Suprapubic skin (tissue), 4 donors: ENCODE results near the gene KCNG2. TPM values are rescaled to one million over a fixed set of nuclear protein-coding genes. Genes with fewer than 3 reads are reported as not detected.

Experiments used
- DNase-seq, 2 donors: peaks; one replicate each; pipeline ENCODE4 v3.0.0-alpha.2; 2019; ENCODE audit warnings: low spot score in 2 of 2
- H3K27ac ChIP-seq: fragments of 200-600 bp; sonication (generic); one replicate; pipeline ENCODE4 v1.5.1; 2019
- H3K27me3 ChIP-seq: fragments of 200-600 bp; sonication (generic); one replicate; pipeline ENCODE4 v1.5.1; 2019
- H3K36me3 ChIP-seq: fragments of 200-600 bp; sonication (generic); one replicate; pipeline ENCODE4 v1.5.1; 2019
- H3K4me1 ChIP-seq: fragments of 200-600 bp; sonication (generic); one replicate; pipeline ENCODE4 v1.5.1; 2019
- H3K4me3 ChIP-seq: fragments of 200-600 bp; sonication (generic); one replicate; pipeline ENCODE4 v1.5.1; 2019; ENCODE audit warnings: mild to moderate bottlenecking
- H3K9me3 ChIP-seq: fragments of 200-600 bp; sonication (generic); one replicate; pipeline ENCODE4 v1.5.1; 2019
- EP300 ChIP-seq: sonication (generic); formaldehyde crosslinking; IDR thresholded peaks from one replicate; pipeline ENCODE4 v1.6.1; 2017; ENCODE audit warnings: antibody characterized with exemption
- POLR2A ChIP-seq, 2 donors: fragments of 450-650 bp; IDR thresholded peaks; one replicate each; pipeline ENCODE4 v1.6.1; 2017; ENCODE audit warnings: antibody characterized with exemption in 2 of 2, mild to moderate bottlenecking in 2 of 2, moderate library complexity in 2 of 2
- POLR2AphosphoS5 ChIP-seq, 3 donors: sonication (generic); formaldehyde crosslinking; IDR thresholded peaks; one replicate each; pipeline ENCODE4 v1.6.1; 2017; ENCODE audit warnings: antibody characterized with exemption in 3 of 3
- WGBS: methylation state at CpG from one replicate; pipeline ENCODE4 v1.1.5; 2018; 5-methylcytosine and 5-hydroxymethylcytosine counted together
- total RNA-seq, 4 donors: library from RNA; depleted of rRNA; stranded (reverse); fragments of >200 nt; gene quantifications; one replicate each; pipeline ENCODE4 v1.1.0, GENCODE V29; 2016
- TF ChIP-seq, protein P1 (sequence below), 2 donors: fragments of 200-600 bp in 1 of 2; fragments of 450-650 bp in 1 of 2; sonication (generic) in 1 of 2; IDR thresholded peaks; one replicate each; pipeline ENCODE4 v1.5.1; 2016 to 2019; ENCODE audit warnings: antibody characterized with exemption in 2 of 2, mild to moderate bottlenecking in 1 of 2, moderate library complexity in 1 of 2

Gene KCNG2
- total RNA-seq, 4 donors from 2014 or later: not detected

DNA sequence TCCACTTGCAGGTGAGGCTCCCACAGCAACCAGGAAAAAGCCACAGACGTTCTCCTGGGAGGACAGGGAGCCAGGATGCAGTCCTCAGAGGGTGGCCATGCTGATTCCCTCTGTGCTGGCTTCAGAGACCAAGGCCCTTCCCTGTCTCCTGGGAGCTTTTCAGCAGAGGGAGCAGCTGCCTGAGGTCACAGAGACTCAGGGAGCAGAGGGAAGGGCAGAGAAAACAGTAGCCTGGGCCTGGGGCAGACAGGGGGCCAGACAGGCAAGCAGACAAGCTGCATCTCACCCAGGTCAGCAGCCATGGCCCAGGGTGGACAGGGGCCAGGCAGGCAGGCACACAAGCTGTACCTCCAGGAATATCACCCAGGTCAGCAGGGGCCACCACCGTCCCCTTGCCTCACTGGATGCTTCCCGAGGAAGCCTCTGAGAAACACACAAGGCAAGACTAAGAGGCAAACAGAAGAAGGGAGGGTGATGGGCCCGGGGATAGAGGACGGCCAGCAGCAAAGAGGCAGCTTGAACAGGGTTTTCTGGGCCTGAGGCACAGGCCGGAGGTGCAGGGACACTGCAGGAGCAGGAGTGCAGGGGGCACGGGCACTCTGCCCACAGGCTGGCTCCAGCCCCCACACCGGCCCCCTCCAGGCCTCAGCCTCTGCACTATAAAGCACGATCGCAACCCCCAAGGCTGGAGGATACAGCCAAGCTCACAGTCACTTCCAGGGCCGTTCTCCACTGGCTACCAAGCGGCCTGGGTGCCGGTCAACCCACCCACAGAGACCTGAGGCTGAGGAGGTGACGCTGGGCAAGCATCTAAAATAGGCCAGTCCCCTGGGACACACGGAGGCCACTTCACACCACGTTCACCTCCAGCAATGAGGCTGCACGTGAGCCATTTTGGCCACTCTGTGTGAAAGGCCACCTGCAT is 147.6 kb downstream of the KCNG2 start:
- Histone ChIP-seq H3K27me3 (no peaks in the 10 kb centered on the region), H3K36me3 (peaks cover 24% of the 10 kb centered on the region), H3K4me3 (no peak overlapping the region), H3K4me1 (peaks cover 95% of the 10 kb centered on the region), H3K9me3 (no peaks in the 10 kb centered on the region), H3K27ac (peak overlapping the region; percentile 31)
- TF ChIP-seq POLR2A (IDR thresholded peaks at IDR 0.05): no peak
- TF ChIP-seq EP300: no peak
- TF ChIP-seq, protein P1, sequence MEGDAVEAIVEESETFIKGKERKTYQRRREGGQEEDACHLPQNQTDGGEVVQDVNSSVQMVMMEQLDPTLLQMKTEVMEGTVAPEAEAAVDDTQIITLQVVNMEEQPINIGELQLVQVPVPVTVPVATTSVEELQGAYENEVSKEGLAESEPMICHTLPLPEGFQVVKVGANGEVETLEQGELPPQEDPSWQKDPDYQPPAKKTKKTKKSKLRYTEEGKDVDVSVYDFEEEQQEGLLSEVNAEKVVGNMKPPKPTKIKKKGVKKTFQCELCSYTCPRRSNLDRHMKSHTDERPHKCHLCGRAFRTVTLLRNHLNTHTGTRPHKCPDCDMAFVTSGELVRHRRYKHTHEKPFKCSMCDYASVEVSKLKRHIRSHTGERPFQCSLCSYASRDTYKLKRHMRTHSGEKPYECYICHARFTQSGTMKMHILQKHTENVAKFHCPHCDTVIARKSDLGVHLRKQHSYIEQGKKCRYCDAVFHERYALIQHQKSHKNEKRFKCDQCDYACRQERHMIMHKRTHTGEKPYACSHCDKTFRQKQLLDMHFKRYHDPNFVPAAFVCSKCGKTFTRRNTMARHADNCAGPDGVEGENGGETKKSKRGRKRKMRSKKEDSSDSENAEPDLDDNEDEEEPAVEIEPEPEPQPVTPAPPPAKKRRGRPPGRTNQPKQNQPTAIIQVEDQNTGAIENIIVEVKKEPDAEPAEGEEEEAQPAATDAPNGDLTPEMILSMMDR (IDR thresholded peaks at IDR 0.05): no peak
- no peak for TF ChIP-seq POLR2AphosphoS5 (IDR thresholded peaks at IDR 0.05)
- WGBS: 87% methylated on average over 12 of the region's 17 CpGs
- peak; percentile 50 to 52 for DNase-seq

DNA sequence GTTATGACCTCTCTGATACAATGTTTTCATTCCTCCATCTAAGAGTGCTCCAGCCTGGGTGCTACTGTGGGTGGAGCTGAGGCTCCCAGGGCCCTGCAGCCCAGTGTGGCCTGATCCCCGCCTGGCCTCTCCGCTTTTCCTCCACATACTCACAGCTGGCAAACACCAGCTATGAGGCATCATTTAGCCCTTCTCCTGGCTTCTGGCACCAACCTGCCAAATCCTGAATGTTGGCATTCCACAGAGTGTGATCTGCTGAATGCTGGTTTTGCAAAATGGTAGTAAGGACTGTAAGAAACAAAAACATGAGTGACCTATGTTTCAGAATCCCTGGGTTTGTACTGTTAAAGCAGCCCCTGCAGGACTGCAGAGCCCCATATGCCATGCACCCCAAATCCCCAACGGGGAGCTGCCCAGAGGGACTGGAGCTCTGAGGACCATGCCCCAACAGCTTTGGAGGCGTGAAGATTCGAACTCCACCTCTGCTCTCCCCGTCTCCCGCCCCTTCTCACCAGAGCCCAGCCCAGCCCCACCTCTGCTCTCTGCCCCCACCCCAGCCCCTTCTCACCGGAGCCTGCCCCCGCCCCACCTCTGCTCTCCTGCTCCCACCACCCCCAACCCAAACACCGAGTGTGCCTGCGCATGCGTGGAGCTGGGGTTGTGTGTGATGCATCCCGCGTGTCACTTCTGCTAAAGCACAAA is 149.5 kb downstream of the KCNG2 start:
- H3K4me1 ChIP-seq: peaks cover 89% of the 10 kb centered on the region
- peaks cover 8% of the 10 kb centered on the region for H3K36me3 ChIP-seq
- 74% methylated on average over 14 of the region's 14 CpGs for WGBS
- no peaks in the 10 kb centered on the region for H3K27me3 ChIP-seq
- no peak overlapping the region for H3K4me3 ChIP-seq
- no peaks in the 10 kb centered on the region for H3K9me3 ChIP-seq
- H3K27ac ChIP-seq: peak overlapping the region; percentile 63
- peak; percentile 61 to 76 for DNase-seq
- TF ChIP-seq POLR2A (IDR thresholded peaks at IDR 0.05) (no peak), POLR2AphosphoS5 (IDR thresholded peaks at IDR 0.05) (no peak), EP300 (no peak)
- TF ChIP-seq, protein P1 (IDR thresholded peaks at IDR 0.05): no peak

DNA sequence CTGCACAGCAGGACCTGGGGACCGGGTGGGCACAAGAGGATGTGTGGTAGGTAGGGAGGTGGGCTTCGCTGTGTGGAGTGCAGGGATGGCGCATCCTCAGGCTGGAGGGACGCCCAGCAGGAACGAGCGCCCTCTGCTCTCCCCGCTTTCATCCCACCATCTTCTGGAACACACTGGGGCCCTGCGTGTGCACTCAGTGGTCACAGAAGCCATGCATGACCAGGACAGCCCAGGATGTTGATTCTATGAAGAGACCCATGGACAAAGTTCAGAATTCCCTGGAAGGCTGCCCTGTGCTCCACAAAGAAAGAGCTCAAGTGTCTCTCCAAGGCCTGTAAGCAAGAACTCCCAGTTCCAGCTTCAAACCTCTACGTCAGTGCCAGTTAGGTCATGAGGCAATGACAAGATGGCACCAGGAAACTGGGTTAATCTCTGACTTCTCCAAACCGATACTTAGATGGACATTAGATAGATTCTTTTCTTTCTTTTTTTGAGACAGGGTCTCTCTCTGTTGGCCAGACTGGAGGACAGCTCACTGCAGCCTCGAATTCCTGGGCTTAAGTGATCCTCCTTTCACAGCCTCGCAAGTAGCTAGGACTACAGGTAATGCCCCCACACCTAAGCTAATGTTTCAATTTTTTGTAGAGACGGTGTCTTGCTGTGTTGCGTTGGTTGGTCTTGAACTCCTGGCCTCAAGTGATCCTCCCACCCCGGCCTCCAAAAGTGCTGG is 150.3 kb downstream of the KCNG2 start:
- 96% methylated on average over 14 of the region's 15 CpGs for WGBS
- peak overlapping the region; percentile 37 for H3K27ac ChIP-seq

DNA sequence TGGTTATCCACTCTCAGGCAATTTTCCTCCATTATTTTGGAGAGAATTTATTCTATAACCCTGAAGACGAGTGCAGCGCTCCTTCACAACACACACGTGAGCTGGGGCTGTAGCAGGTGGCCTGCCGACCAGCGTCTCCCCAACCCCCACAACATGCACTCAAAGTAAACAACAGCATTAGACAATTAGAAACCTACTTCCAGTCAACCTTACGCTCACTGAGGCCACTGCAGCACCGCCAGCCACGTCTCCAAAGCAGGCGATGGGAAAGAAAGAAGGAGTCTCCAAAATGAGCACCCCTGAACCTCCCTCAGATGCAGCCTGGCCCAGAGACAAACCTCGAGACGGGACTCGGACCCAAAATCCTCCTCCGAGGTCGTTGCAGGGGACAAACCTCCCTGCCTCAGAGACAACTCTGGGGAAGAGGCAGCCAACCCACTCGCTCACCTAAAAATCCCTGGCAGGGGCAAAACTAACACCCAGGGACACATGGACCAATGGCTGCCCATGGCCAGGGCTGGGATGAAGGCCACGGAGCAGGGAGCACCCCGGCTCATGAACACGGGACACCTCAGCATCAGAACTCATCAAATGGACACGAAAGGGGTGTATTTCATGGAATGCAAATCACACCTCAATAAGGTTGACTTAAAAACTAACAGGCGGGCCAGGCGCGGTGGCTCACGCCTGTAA is 151.1 kb downstream of the KCNG2 start:
- WGBS: 88% methylated on average over 19 of the region's 23 CpGs
- TF ChIP-seq, protein P1 (IDR thresholded peaks at IDR 0.05): no peak
- TF ChIP-seq EP300 (no peak), POLR2A (IDR thresholded peaks at IDR 0.05) (no peak), POLR2AphosphoS5 (IDR thresholded peaks at IDR 0.05) (no peak)
- Histone ChIP-seq H3K27ac (peak overlapping the region; percentile 4), H3K27me3 (no peaks in the 10 kb centered on the region), H3K4me3 (peak overlapping the region; percentile 99), H3K36me3 (peaks cover 3% of the 10 kb centered on the region), H3K9me3 (no peaks in the 10 kb centered on the region), H3K4me1 (peaks cover 79% of the 10 kb centered on the region)
- peak; percentile 53 for DNase-seq

More for the DNA sequence above, 150.3 kb downstream of the KCNG2 start:
- Histone ChIP-seq H3K4me1 (peaks cover 87% of the 10 kb centered on the region), H3K4me3 (no peak overlapping the region), H3K36me3 (peaks cover 3% of the 10 kb centered on the region), H3K9me3 (no peaks in the 10 kb centered on the region), H3K27me3 (no peaks in the 10 kb centered on the region)
- DNase-seq: peak; percentile 40 to 72
- TF ChIP-seq EP300 (no peak), POLR2A (IDR thresholded peaks at IDR 0.05) (no peak), POLR2AphosphoS5 (IDR thresholded peaks at IDR 0.05) (no peak)
- TF ChIP-seq, protein P1 (IDR thresholded peaks at IDR 0.05): no peak

Other genes starting within 250 kb of the KCNG2 start
- 10 to 100 TPM; 18.6 to 35.3 (median 27.4) TPM for gene CTDP1, start 118.1 kb upstream of the KCNG2 start, total RNA-seq
- gene SLC66A2, start 153.7 kb downstream of the KCNG2 start, total RNA-seq: 10 to 100 TPM; 53.4 to 84.7 (median 79.3) TPM
- gene HSBP1L1, start 166.7 kb downstream of the KCNG2 start, total RNA-seq: 10 to 100 TPM; 25.0 to 45.7 (median 41.5) TPM
- 10 to 100 TPM; 20.6 to 35.0 (median 24.6) TPM for gene TXNL4A, start 190.6 kb downstream of the KCNG2 start, total RNA-seq
- gene RBFA, start 236.5 kb downstream of the KCNG2 start, total RNA-seq: 10 to 100 TPM; 40.5 to 66.1 (median 47.8) TPM